SK-N-SH treated with all-trans-retinoic acid at 6 μM for 48 hours (cell line): Measurements from ENCODE around the gene WDR48.

Experiments
- BACH2 ChIP-seq: fragments of 250-450 bp; sonication (Bioruptor Pico); IDR thresholded peaks from 2 replicates; pipeline ENCODE4 v1.9.0; 2021; ENCODE audit warnings: mild to moderate bottlenecking, borderline replicate concordance
- CSDC2 ChIP-seq: fragments of 250-450 bp; sonication (Bioruptor Pico); IDR thresholded peaks from 2 replicates; pipeline ENCODE4 v1.5.0; 2020; ENCODE audit warnings: mild to moderate bottlenecking, moderate library complexity
- OSR1 ChIP-seq: fragments of 250-450 bp; sonication (Bioruptor Pico); IDR thresholded peaks from 2 replicates; pipeline ENCODE4 v1.8.0; 2022; ENCODE audit warnings: moderate library complexity, mild to moderate bottlenecking, inconsistent platforms
- TCF4 ChIP-seq: fragments of 250-450 bp; sonication (Bioruptor Pico); IDR thresholded peaks from 2 replicates; pipeline ENCODE4 v1.8.0; 2021; ENCODE audit warnings: mild to moderate bottlenecking, moderate library complexity, borderline replicate concordance
- ZC3H10 ChIP-seq: fragments of 250-450 bp; sonication (Bioruptor Pico); IDR thresholded peaks from 2 replicates; pipeline ENCODE4 v1.5.1; 2021; ENCODE audit warnings: mild to moderate bottlenecking, moderate library complexity
- ZFP3 ChIP-seq: fragments of 250-450 bp; sonication (Bioruptor Pico); IDR thresholded peaks from 2 replicates; pipeline ENCODE4 v1.5.0; 2020; ENCODE audit warnings: mild to moderate bottlenecking, moderate library complexity
- ZNF8 ChIP-seq: fragments of 450-650 bp; formaldehyde crosslinking; IDR thresholded peaks from 2 replicates; pipeline ENCODE4 v1.5.0; 2020; ENCODE audit warnings: mild to moderate bottlenecking, moderate library complexity
- TF ChIP-seq, protein P1 (sequence below): fragments of 250-450 bp; sonication (Bioruptor Pico); IDR thresholded peaks from 2 replicates; pipeline ENCODE4 v1.5.1; 2020; ENCODE audit warnings: low read depth, mild to moderate bottlenecking, moderate library complexity
- TF ChIP-seq, protein P2 (sequence below): fragments of 250-450 bp; sonication (Bioruptor Pico); IDR thresholded peaks from 2 replicates; pipeline ENCODE4 v1.8.0; 2021; ENCODE audit warnings: low read depth, mild to moderate bottlenecking, moderate library complexity, borderline replicate concordance
- TF ChIP-seq, protein P3 (sequence below): fragments of 250-450 bp; sonication (Bioruptor Pico); IDR thresholded peaks from 2 replicates; pipeline ENCODE4 v1.5.0; 2020; ENCODE audit warnings: mild to moderate bottlenecking, moderate library complexity
- TF ChIP-seq, protein P4 (sequence below): fragments of 250-450 bp; sonication (Bioruptor Pico); IDR thresholded peaks from 2 replicates; pipeline ENCODE4 v1.5.1; 2021; ENCODE audit warnings: mild to moderate bottlenecking, moderate library complexity
- TF ChIP-seq, protein P5 (sequence below): fragments of 250-450 bp; sonication (Bioruptor Pico); IDR thresholded peaks from 2 replicates; pipeline ENCODE4 v1.8.0; 2020; ENCODE audit warnings: mild to moderate bottlenecking, moderate library complexity, borderline replicate concordance

DNA sequence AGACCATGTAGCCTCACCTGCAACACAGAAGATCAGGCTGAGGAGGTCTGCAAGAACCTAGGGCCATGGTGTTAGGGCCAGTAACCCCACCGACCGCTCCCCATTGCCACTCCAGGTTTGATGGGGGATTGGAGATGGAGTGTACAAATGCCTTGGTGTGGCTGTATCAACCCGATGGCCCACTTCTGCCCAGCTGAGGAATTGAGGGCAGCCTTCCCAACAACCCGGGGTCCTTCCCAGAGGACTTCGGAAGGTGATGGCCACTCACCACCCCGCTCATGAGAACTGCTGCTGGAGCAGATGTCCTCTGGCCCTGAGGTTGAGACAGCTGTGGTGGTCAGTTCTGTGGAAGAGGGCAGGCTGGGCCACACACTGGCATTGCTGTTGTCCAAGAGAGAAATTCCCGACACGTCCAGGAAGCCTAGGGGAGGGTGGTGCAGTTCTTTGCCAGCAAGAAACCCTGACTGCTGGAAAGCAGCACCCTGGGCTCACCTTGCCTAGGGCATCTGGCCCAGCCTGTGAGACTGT lies 46.7 kb downstream of the WDR48 start:
- TF ChIP-seq, protein P1, sequence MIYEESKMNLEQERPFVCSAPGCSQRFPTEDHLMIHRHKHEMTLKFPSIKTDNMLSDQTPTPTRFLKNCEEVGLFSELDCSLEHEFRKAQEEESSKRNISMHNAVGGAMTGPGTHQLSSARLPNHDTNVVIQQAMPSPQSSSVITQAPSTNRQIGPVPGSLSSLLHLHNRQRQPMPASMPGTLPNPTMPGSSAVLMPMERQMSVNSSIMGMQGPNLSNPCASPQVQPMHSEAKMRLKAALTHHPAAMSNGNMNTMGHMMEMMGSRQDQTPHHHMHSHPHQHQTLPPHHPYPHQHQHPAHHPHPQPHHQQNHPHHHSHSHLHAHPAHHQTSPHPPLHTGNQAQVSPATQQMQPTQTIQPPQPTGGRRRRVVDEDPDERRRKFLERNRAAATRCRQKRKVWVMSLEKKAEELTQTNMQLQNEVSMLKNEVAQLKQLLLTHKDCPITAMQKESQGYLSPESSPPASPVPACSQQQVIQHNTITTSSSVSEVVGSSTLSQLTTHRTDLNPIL: no peak
- TF ChIP-seq OSR1 (CRISPR knock-in tag) (no peak), ZNF8 (CRISPR knock-in tag) (no peak), ZFP3 (no peak), ZC3H10 (CRISPR knock-in tag) (no peak), BACH2 (no peak), TCF4 (CRISPR knock-in tag) (no peak), CSDC2 (no peak)
- TF ChIP-seq, protein P2, sequence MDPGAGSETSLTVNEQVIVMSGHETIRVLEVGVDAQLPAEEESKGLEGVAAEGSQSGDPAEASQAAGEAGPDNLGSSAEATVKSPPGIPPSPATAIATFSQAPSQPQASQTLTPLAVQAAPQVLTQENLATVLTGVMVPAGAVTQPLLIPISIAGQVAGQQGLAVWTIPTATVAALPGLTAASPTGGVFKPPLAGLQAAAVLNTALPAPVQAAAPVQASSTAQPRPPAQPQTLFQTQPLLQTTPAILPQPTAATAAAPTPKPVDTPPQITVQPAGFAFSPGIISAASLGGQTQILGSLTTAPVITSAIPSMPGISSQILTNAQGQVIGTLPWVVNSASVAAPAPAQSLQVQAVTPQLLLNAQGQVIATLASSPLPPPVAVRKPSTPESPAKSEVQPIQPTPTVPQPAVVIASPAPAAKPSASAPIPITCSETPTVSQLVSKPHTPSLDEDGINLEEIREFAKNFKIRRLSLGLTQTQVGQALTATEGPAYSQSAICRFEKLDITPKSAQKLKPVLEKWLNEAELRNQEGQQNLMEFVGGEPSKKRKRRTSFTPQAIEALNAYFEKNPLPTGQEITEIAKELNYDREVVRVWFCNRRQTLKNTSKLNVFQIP (CRISPR knock-in tag): no peak
- TF ChIP-seq, protein P3, sequence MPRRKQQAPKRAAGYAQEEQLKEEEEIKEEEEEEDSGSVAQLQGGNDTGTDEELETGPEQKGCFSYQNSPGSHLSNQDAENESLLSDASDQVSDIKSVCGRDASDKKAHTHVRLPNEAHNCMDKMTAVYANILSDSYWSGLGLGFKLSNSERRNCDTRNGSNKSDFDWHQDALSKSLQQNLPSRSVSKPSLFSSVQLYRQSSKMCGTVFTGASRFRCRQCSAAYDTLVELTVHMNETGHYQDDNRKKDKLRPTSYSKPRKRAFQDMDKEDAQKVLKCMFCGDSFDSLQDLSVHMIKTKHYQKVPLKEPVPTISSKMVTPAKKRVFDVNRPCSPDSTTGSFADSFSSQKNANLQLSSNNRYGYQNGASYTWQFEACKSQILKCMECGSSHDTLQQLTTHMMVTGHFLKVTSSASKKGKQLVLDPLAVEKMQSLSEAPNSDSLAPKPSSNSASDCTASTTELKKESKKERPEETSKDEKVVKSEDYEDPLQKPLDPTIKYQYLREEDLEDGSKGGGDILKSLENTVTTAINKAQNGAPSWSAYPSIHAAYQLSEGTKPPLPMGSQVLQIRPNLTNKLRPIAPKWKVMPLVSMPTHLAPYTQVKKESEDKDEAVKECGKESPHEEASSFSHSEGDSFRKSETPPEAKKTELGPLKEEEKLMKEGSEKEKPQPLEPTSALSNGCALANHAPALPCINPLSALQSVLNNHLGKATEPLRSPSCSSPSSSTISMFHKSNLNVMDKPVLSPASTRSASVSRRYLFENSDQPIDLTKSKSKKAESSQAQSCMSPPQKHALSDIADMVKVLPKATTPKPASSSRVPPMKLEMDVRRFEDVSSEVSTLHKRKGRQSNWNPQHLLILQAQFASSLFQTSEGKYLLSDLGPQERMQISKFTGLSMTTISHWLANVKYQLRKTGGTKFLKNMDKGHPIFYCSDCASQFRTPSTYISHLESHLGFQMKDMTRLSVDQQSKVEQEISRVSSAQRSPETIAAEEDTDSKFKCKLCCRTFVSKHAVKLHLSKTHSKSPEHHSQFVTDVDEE (CRISPR knock-in tag): no peak
- TF ChIP-seq, protein P4, sequence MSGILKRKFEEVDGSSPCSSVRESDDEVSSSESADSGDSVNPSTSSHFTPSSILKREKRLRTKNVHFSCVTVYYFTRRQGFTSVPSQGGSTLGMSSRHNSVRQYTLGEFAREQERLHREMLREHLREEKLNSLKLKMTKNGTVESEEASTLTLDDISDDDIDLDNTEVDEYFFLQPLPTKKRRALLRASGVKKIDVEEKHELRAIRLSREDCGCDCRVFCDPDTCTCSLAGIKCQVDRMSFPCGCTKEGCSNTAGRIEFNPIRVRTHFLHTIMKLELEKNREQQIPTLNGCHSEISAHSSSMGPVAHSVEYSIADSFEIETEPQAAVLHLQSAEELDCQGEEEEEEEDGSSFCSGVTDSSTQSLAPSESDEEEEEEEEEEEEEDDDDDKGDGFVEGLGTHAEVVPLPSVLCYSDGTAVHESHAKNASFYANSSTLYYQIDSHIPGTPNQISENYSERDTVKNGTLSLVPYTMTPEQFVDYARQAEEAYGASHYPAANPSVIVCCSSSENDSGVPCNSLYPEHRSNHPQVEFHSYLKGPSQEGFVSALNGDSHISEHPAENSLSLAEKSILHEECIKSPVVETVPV (CRISPR knock-in tag): no peak
- TF ChIP-seq, protein P5, sequence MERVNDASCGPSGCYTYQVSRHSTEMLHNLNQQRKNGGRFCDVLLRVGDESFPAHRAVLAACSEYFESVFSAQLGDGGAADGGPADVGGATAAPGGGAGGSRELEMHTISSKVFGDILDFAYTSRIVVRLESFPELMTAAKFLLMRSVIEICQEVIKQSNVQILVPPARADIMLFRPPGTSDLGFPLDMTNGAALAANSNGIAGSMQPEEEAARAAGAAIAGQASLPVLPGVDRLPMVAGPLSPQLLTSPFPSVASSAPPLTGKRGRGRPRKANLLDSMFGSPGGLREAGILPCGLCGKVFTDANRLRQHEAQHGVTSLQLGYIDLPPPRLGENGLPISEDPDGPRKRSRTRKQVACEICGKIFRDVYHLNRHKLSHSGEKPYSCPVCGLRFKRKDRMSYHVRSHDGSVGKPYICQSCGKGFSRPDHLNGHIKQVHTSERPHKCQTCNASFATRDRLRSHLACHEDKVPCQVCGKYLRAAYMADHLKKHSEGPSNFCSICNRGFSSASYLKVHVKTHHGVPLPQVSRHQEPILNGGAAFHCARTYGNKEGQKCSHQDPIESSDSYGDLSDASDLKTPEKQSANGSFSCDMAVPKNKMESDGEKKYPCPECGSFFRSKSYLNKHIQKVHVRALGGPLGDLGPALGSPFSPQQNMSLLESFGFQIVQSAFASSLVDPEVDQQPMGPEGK: no peak
